ENCODE results near the gene CFAP61.
"Not testable (repeated sequence)": the region's sequence is repeated elsewhere in the genome, so short reads cannot be mapped to it uniquely, and the experiment has no call there.

CFAP61 gene

DNA sequence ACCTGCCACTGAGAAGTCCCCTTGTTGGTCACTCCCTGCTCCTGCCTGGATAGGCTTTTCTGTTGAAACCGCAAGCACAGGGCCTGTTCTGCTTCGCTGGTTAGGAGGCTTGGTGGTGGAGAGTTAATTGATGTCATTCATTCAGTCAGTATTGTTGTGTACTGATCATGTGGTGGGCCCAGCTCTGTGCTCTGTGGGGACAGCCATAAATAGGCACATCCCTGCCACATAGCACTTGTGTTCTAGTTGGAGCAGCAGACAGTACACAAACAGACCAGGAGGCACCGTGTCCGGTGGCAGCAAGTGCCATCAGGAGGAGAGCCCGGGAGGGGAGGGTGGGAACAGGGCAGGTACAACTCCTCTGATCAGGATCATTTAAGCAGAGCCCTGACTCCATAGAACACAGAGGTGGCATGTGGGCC, 160.4 kb downstream of the CFAP61 start:
- DNase-seq = no peak

DNA sequence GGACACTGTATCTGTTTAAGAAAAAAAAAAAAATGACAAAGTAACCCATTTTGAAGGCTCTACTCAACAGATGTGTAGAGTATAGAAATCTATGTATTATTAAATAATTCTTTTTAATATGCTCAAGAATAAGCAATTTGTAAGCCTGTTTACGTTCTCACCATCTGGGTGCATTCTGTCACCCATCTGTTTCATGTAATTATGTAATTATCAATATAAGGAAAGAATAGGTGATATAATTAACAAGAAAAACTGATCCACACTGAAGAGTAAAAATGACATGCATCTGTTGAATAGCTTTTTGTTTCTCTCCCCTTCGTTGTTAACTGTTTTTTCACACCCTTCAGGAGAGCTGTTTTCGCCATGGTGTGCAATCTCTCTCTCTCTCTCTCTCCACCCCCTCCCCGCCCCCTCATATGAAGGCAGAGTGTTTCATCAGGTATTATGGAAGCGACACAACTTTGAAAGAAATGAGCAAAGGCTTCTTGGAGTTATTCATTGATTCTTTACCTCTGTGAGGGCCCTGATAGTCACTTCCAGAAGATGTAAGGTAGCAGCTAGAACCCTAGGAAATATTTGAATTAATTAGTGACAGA, 161.3 kb downstream of the CFAP61 start:
- DNase-seq = no peak

DNA sequence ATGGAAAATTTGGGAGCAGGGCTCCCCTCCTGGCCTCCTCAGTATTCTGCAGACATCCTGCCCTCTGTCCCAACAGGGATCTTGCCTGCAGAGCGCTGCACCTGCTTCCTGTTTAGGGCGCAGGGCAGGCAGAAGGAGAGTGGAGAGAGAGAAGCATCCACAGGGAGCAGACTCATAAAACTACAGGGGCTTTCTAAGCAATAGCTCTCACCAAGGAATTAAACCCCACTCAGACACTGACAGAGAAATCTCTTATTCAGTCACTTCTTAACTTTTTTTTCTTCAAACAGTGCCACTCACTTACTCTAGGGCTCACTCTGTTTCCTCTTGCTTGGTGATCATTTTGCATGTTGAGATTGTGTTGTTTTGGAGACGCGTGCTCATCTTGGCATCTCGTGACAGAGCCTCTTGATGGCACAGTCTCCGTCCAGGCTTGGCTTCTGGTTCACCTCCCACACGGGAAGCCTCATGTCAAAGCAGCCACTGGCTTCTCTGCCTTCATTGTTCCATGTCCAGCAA, 162.5 kb downstream of the CFAP61 start:
- DNase-seq = no peak

DNA sequence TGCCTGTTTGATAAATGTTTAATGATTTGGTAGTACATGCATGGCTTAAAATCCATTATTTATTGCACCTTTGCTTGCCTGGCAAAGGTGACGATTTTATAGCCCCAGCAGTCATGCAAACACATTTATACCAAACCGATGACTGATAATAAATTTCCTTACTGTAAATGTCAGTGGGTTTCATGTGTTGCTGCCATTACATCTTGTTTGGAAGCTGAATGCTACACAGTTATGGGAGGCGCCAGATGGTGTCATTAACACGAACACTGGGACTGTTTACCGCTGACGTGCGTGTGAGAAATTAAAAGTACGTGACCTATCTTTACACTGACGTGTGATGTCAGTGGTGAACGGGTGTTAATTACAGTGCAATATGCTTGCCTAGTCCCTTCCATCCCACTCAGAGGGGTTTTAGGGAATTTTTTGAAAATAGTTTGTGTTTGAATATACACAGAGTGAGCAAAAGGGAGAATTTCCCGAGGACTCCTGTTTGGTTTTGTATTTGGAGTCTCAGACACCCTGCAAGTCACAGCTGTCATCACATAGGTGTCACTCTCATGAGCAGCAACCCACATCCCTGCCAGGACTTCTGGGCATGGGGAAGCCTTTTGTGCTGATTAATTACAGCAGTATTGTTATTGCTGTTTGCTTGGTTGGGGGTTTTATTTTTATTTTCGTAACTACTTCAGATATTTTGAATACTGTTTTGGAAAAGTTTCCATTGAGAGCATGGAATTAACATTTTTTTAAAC, 163.8 kb downstream of the CFAP61 start:
- DNase-seq = no peak

DNA sequence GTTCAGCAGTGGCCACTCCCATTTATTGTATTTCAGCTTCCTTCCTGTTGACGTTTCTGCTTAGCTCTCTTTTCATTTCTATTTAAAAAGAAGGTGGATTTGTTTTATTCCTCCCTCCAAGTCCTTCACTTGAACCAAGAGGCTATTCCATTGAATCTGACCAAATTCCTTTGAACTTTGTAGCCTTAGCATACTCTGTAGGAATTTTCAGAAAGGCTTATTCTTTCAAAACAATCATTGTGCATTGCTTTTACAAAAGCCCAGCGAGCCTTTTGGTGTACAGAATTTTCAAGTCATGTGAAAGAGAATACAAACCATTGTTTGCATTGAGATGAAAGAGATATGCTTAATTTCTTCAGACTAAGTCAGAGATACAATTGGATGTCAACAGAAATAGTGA, 164.6 kb downstream of the CFAP61 start:
- no peak for DNase-seq

DNA sequence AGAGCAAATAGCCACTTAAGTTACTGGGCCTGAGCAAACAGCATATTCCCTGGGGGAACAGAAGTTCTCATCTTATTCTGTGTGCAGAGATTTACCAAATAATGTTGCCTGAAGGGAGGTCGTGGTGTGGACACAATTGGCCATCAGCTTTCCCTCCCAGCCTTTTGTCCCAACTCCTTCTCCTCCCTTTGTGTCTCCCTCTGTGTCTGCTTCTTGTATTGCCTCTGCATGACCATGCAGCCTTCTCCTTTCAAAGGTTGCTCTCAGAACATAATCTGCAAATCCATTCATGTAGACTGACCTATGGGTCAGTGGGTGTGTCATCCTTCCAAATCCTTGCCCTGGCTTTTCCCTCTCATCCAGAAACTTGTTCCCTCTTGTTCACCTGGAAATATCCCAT, 165.3 kb downstream of the CFAP61 start:
- no peak for DNase-seq

DNA sequence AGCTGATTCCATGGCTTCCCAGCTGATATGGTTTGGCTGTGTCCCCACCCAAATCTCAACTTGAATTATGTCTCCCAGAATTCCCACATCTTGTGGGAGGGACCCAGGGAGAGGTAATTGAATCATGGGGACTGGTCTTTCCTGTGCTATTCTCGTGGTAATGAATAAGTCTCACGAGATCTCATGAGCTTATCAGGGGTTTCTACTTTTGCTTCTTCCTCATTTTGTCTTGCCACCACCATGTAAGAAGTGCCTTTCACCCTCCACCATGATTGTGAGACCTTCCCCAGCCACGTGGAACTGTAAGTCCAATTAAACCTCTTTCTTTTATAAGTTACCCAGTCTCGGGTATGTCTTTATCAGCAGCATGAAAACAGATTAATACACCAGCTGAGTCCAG, 165.8 kb downstream of the CFAP61 start:
- not testable (repeated sequence) for DNase-seq

DNA sequence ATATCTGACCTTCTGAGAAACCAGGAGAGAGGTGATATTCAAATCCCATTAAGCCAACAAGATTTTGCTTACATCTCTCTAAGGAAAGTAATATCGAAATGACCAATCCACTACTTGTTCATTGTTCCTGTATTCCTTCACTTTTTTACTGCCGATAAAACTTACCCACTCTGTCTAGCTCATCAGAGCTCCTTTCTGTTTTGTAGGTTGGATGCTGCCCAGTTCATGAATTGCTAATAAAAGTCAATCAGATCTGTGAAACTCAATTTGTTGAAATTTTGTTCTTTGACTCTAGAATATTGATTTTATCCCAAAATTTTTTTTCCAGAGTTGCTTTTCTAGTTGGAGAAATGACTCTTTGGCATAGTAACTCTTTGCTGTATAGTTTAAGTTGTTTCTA, 166.7 kb downstream of the CFAP61 start:
- DNase-seq = no peak

DNA sequence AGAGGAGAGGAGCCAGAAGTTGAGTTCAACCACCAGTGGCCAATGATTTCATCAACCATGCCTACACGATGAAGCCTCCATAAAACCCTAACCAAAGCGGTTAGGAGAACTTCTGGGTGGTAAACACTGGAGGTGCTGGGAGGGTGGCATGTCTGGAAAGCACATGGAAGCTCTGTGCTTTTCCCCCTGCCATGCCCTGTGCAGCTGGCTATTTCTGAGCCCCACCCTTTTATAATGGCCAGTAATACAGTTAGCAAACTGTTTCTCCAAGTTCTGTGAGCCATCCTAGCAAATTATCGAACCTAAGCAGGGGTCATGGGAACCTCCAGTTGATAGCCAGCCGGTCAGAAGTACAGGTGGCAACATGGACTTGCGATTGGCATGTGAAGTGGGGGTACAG, 167.8 kb downstream of the CFAP61 start:
- no peak for DNase-seq

DNA sequence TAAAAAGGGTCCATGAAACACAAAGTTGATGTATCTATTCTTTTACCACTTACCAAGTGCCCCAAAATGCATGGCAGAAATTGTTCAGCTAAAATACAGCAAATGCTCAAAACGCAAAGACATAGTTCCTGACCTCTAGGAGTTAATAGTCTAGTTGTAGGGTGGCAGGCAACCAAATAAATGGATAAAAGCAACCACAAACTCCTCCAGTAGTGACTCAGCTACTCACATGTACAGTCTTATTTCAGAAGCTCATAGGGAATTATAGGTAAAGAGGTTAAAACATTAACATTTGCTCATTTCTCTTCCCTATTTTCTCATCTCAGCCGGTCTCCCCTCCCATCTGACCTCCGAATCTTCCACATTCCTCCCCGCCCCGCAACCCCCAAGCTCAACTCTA, 171.6 kb downstream of the CFAP61 start:
- DNase-seq = no peak

DNA sequence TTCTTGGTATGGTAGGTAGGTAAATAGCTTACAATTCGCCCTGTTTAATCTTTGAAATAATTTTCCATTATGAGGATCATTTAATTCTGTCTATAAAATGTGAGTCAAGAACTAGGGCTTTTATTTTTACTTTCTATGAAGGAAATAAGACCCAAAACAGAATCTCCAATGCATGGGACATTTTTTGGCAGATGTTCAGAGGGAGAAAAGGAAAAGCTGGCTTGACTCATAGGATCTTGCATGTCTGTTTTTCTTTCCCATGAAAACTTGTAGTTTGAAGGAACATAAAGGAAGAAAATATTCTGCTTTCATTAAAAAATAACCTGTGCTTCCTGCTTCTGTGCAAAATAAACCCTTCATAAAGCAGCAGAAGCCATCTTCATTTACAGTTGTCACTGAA, 172.5 kb downstream of the CFAP61 start:
- DNase-seq = no peak

DNA sequence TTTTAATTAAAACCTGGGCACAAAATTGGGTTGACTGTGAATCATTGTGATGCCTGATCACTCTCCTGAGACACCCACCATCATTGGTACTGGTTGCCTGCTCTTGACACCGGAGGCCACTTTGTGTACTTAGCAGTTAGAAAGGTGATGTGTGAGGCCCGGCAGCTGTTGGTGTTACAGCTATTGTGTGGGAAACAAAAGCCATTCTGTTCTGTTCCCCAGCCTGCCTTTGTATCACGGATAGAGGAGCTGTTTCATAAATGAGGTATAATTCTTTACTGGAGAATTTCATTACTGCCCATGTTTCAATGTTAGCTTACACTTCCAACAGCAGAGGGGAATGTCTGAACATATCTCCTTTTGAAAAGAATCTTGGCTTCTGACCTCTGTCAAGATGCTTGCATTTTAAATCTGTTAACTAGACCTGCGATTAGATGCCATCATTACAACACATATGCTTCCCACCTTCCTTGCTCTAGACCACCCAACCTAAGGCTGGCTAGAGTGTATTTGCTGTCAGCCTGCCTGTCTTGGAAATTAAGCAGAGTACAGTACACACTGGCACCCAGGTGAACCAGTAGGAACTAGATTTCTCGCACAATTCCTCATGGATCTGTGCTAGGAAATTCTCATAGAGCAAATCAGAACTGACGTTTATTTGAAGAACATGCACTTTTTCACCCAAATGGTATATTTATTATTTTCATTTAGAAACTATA, 173.2 kb downstream of the CFAP61 start:
- DNase-seq = no peak

DNA sequence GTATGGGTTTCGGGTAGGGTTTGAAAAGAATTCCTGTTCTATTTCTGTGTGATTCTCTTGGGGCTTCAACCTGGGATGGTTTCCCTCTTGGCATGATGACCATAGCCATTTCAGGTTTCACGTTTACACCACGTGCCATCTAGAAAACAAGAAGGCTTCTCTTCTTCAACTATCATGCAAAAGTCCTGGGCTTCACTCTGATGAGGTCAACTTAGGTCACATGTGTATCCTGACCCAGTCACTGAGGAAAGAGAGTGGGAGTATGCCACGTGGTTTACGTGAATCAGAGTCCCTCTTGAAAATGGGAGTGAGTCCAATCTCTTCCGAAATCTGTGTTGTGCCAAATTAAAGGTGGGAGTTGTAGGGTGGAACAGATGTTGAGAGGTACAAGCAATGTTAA, 174.2 kb downstream of the CFAP61 start:
- DNase-seq = no peak

DNA sequence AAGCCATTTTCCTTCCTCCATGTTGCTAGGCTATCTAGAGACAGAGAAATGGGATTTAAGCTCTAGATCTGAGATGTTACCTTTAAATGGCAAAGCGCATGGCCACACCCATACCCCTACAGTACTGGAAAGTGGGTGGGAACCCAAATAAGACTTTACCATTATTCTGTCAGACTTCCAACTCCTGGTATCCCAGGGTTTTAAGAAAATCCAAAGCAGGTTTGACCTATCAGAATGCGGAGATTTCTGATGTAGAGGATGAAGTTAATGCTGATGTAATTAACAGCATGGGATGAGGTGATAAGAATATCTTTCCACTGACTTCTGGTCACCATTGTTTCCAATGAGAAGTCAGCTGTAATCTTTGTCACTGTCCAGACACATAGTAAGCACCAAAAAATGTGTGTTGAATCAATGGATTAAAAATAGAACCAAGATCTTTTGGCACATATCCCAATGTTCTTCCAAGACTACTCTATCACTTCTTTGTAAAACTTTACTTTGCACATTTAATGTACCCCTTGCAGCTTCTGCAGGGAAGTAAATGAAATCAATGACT, 174.8 kb downstream of the CFAP61 start:
- no peak for DNase-seq

DNA sequence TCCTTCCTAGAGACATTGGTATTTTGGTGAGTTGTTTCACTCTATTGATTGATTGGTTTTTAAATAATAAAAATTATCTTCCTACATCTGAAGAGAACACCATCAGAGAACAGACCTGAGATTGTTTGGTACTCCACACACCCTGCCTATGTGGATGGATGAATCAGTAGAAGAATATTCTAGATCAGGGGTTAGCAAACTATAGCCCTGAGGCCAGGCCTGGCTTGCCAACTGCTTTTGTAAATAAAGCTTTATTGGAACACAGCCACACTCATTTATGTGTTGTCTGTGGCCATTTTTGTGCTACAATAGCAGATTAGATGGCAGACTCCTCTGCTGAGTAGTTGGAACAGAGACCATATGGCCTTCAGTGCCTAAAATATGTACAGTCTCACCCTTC, 176.0 kb downstream of the CFAP61 start:
- DNase-seq = no peak

DNA sequence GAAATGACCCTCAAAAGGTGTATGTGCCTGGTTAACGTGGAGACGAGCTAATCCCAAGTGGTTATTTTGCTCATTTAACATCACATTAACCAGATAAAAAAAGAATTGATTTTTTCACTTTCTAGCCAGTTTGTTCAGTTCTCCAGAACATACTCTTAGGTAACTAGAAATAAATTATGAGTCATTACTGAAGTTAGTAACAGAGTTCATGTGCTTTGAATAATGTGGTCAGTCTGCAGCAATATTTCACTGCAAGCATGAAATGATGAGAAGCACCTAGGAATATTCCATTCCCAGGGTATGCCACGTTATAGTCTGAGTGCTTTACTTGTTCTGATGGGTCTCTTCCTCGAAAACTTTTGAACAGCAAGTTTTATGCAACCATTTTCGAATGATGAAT, 177.3 kb downstream of the CFAP61 start:
- no peak for DNase-seq

DNA sequence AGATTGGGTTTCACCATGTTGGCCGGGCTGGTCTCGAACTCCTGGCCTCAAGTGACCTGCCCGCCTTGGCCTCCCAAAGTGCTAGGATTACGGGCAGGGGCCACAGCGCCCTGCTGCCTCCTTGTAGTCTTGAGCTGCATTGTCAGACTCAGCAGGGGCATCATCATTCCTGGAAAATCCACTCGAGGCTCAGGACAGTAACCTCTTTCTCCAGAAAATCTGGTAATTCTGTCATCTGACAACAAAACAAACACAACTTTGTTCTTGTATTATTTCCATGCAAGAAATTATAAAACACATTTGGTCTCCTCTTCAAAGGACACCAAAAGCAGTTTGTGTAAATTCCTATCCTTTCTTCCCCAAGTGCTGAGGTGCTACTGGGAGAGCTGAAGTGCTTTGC, 178.4 kb downstream of the CFAP61 start:
- DNase-seq = no peak

DNA sequence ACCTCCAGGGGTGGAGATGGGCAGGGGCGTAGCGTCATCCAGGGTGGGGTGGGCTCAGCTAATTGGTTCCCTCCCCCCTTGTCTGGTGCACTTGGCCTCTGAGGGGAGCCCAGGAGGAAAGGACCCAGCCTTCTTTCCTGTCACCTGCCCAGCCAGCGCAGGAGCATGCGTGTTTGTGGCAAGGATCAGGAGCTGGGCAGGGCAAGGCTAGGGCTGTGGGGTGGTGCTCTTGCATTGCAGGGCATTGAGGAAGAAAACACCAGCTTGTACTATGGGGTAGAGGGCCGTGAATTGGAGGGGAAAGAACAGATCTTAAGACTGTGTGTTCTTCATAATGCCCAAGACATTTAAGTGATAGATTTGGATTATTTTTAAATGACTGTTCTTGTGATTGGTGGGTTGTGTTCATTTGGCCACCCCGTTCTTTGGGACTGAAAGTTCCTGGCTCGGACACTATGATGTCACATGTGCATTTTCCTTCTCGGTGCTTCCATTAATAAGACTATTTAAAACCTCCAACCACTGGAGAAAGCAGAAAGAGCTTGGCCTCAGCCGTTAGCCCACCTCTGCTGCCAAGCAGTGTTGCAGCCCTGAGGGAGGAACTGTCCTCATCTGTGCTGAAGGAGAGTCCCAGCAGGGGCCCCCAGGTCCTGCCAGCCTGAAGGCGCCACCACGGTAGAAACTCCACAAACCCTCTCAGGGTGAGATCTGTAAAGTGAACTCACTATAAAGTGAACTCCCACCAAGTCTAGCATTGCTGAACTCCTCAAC, 179.4 kb downstream of the CFAP61 start:
- no peak for DNase-seq

DNA sequence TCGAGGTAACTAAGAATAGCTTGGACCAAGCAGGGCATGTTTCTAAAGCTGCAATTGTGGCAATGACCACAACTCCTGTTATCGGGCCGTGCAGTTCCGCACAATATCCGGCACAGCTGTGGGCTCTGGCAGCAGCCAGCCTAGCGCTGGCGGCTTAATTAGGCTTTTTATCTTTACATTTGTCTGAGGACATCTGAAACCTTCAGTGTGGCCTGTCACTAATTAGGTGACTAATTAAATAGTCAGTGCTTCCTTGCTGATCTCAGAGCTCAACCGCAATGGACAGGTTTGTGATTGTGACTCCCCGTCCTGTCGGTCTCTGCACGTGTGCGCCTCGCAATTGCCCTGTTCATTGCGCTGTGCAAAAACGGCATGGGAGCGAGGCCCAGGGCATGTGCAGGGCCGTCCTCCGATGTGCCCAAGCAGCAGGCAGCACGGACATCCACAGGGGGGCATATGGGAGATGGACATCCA, 180.7 kb downstream of the CFAP61 start:
- no peak for DNase-seq

DNA sequence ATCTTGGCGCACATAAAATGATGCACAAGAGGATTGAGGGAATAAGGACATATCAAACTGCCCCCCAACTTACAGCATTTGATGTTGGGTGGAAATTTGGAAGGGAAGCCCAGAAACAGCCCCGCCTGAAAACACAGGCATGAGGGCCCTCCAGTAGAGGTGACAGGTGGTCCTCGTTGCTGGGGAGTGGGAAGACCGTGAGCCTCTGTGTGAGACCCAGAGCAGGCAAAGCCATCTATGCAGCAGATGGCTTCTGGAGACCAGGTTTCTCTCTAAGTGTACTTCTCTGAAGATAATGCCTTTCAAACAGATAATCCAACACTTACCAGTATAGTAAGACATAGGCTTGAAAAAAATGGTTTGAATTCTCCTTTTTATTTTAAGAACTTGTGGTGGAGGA, 183.3 kb downstream of the CFAP61 start:
- no peak for DNase-seq

DNA sequence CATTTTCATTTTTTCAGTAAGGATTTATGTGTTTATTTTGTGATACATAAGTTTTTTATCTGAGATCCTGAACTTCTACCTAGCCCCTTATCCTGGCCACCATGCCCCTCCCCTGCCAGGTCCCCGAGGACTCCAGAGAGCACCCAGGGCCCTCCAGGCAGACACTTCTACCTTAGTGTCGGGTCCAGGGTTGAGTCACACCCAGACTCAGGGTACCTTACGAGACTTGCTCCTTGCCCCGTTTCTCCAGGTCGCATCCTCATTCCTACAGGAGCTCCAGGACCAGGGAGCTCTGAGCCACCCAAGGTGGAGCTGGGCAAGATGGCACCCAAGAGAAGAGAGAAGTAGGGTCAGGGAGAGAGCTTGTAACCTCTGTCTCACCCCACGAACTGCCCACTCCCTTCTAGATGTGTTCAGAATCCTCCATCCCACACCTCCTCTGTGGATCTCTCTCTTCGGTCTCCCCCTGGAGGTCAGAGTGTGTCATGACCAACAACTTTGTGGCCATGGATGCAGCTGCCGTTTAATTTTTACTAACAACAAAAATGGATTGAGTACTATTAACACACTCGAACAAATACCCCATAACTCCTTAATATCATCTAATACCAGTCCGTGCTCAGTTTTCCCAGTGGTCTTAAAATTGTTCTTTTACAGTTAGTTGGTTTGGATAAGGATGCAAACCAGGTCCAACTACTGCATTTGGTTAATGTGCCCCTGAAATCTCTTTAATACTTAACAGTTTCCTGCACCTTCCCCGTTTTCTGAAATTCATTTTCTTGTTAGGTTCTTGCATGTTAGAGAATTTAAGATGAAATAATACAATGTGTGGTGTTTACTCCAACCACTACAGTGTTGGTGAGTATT, 185.0 kb downstream of the CFAP61 start:
- no peak for DNase-seq

DNA sequence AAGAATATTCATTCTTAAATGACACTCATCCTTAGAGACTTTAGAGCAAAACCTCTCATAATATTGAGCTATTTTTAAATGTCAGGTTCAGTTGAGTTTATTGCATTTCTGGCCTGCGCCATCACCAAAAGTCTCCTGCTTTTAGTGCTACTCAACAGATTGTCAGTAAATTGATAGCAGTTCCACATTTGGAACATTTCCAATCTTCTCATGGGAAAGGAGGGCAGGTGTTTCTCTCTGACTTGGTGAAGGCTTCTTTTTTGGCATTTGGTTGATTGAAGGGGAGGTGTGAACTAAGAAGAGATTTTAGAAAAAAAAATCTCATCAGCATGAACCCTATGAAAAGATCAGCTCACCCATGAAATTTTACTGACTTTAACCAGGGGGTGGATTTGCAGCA, 189.6 kb downstream of the CFAP61 start:
- no peak for DNase-seq

All from activated CD4-positive, CD25-positive, alpha-beta regulatory T cell treated with anti-CD3 and anti-CD28 coated beads, Interleukin-2, amount 50 U/mL, for 72 hours (primary cell).